B cell (primary cell): Measurements from ENCODE around the gene FARP1. TPM values are rescaled to one million over a fixed set of nuclear protein-coding genes. Genes with fewer than 3 reads are reported as not detected.

Experiments used
- ATAC-seq: fragments of 200-7000 bp; cut with Tn5 transposase; one replicate; pipeline ENCODE4 v1.10.0; 2021; ENCODE audit warnings: low read depth, mild to moderate bottlenecking, moderate number of reproducible peaks, moderate library complexity
- CTCF ChIA-PET: fragments of 350-600 bp; sonication (Branson Sonifier 250); formaldehyde crosslinking; loops from one replicate; lab custom pipeline; 2021; ENCODE audit warnings: antibody characterized with exemption, inconsistent platforms; lab: Charles Lee
- POLR2A ChIA-PET: fragments of 350-600 bp; sonication (Branson Sonifier 250); formaldehyde crosslinking; loops from one replicate; lab custom pipeline; 2021; ENCODE audit warnings: antibody characterized with exemption; lab: Charles Lee
- DNase-seq: peaks from one replicate; pipeline ENCODE4 v3.0.0; 2013
- H2AFZ ChIP-seq: 2 replicates; pipeline ENCODE4 v1.6.1; 2012; ENCODE audit warnings: mild to moderate bottlenecking, low read depth, low read length; ENCODE audit not compliant: insufficient read depth, poor library complexity, severe bottlenecking
- H3K27ac ChIP-seq, 2 donors: 1 replicate in 1 of 2; 2 replicates in 1 of 2; pipeline ENCODE4 v1.5.1; 2012 to 2013; ENCODE audit warnings: low read length in 2 of 2, mild to moderate bottlenecking in 2 of 2, moderate library complexity in 1 of 2
- H3K27me3 ChIP-seq, 4 experiments: fragments of 200-600 bp in 1 of 4; sonication (generic) in 1 of 4; replicated peaks in 1 of 4; 1 replicate in 2 of 4; 2 replicates in 2 of 4; pipeline versions ENCODE4 v1.6.1 to v1.7.0; 2013 to 2016; ENCODE audit warnings: low read length in 3 of 4, mild to moderate bottlenecking in 2 of 4, mixed read lengths in 1 of 4, moderate library complexity in 1 of 4; ENCODE audit not compliant: insufficient read depth in 4 of 4, control insufficient read depth in 3 of 4; ENCODE audit errors: control extremely low read depth in 1 of 4
- H3K36me3 ChIP-seq, 2 experiments: replicated peaks in 1 of 2; 1 replicate in 1 of 2; 2 replicates in 1 of 2; pipeline versions ENCODE4 v1.6.1 to v1.7.1; 2013; ENCODE audit warnings: low read length in 1 of 2; ENCODE audit not compliant: insufficient read depth in 2 of 2, control insufficient read depth in 1 of 2; ENCODE audit errors: control extremely low read depth in 1 of 2, extremely low read depth in 1 of 2
- H3K4me1 ChIP-seq, 2 donors: fragments of 200-600 bp in 1 of 2; sonication (generic) in 1 of 2; 1 replicate in 1 of 2; 2 replicates in 1 of 2; pipeline versions ENCODE4 v1.5.1 to v1.6.1; 2013 to 2017; ENCODE audit warnings: low read length in 2 of 2; ENCODE audit not compliant: control insufficient read depth in 2 of 2, insufficient read depth in 2 of 2
- H3K4me2 ChIP-seq: replicated peaks from 2 replicates; pipeline ENCODE3; 2012; ENCODE audit warnings: mild to moderate bottlenecking, low read depth, low read length; ENCODE audit not compliant: poor library complexity, severe bottlenecking
- H3K4me3 ChIP-seq, 5 experiments: fragments of 200-600 bp in 1 of 5; sonication (generic) in 1 of 5; 1 replicate in 3 of 5; 2 replicates in 2 of 5; pipeline versions ENCODE4 v1.5.1 to v1.7.0; 2011 to 2016; ENCODE audit warnings: low read length in 4 of 5, mild to moderate bottlenecking in 4 of 5, low read depth in 2 of 5, control low read depth in 1 of 5, moderate library complexity in 1 of 5; ENCODE audit not compliant: insufficient read depth in 1 of 5; ENCODE audit errors: control extremely low read depth in 1 of 5, extremely low read depth in 1 of 5
- H3K79me2 ChIP-seq: fragments of 200-600 bp; sonication (generic); one replicate; pipeline ENCODE4 v1.6.0; 2016; ENCODE audit warnings: low read length; ENCODE audit not compliant: control insufficient read depth, insufficient read depth
- H3K9ac ChIP-seq: fragments of 200-600 bp; sonication (generic); 2 replicates; pipeline ENCODE4 v1.6.1; 2017; ENCODE audit warnings: mild to moderate bottlenecking, low read length, moderate library complexity
- H3K9me3 ChIP-seq, 3 donors: one replicate each; pipeline versions ENCODE4 v1.6.1 to v1.7.1; 2013; ENCODE audit warnings: low read length in 2 of 3; ENCODE audit not compliant: control insufficient read depth in 2 of 3, insufficient read depth in 1 of 3; ENCODE audit errors: control extremely low read depth in 1 of 3
- H4K20me1 ChIP-seq: 2 replicates; pipeline ENCODE4 v1.6.0; 2012; ENCODE audit warnings: mild to moderate bottlenecking, low read length; ENCODE audit not compliant: insufficient read depth, control insufficient read depth, poor library complexity, severe bottlenecking
- H3K27ac Mint-ChIP-seq: one replicate; pipeline ENCODE4 v1.8.0; 2021; ENCODE audit warnings: mixed read lengths
- H3K27me3 Mint-ChIP-seq: one replicate; pipeline ENCODE4 v1.8.0; 2021; ENCODE audit warnings: mixed read lengths
- H3K4me1 Mint-ChIP-seq: one replicate; pipeline ENCODE4 v1.8.0; 2021; ENCODE audit warnings: mixed read lengths
- H3K4me3 Mint-ChIP-seq: one replicate; pipeline ENCODE4 v1.8.0; 2021; ENCODE audit warnings: mixed read lengths
- H3K9me3 Mint-ChIP-seq: one replicate; pipeline ENCODE4 v1.8.0; 2022; ENCODE audit warnings: mixed read lengths; ENCODE audit not compliant: insufficient read depth
- CTCF ChIP-seq: fragments of 200-600 bp; IDR thresholded peaks from one replicate; pipeline ENCODE4 v1.8.0; 2022; ENCODE audit warnings: antibody characterized with exemption, mild to moderate bottlenecking
- EZH2 ChIP-seq: IDR thresholded peaks from 2 replicates; pipeline ENCODE4 v1.6.1; 2012; ENCODE audit warnings: borderline replicate concordance, low read depth, mild to moderate bottlenecking, moderate library complexity, low read length; ENCODE audit not compliant: insufficient read depth, poor library complexity, severe bottlenecking
- WGBS: methylation state at CpG from one replicate; pipeline ENCODE4 v1.1.5; 2013; ENCODE audit warnings: missing lambda C conversion rate; ENCODE audit not compliant: insufficient coverage; 5-methylcytosine and 5-hydroxymethylcytosine counted together
- intact Hi-C: fragments of 100-400 bp; cut with micrococcal nuclease; formaldehyde crosslinking; loops from one replicate; pipeline ENCODE4 v1.10.0; 2022
- polyA plus RNA-seq: library from polyadenylated mRNA; depleted of rRNA; stranded (reverse); fragments of >200 nt; gene quantifications from 2 replicates; pipeline ENCODE4 v1.2.3, GENCODE V29; 2012
- total RNA-seq, 2 donors: library from RNA; stranded (reverse); fragments of 120-200 nt in 1 of 2; gene quantifications; 1 replicate in 1 of 2; 2 replicates in 1 of 2; pipeline versions ENCODE4 v1.2.3 to v1.2.4, GENCODE V29; 2013 to 2022

Gene FARP1
- total and polyA plus RNA-seq, 2 donors (not counting 1 experiment from before 2014, with no cell fraction given) = 0.15 to 1.5 TPM

- peaks cover 0 to 4% (median 0%) of the 10 kb centered on the region in 3 donors for H3K9me3 ChIP-seq
- DNase-seq = peak; percentile 20
- no peak for TF ChIP-seq EZH2
- no peak for TF ChIP-seq CTCF
- H3K9ac ChIP-seq = no peak overlapping the region
- CTCF ChIA-PET = interaction anchor here (0.5 to 4.8 kb wide), 3 partner anchors 60 to 171 kb away, joined by 3 to 40 read pairs (median 4); no protein-coding TSS in a partner anchor
- no peak for ATAC-seq
- Mint-ChIP-seq H3K4me3 (no peak overlapping the region), H3K4me1 (peaks cover 79% of the 10 kb centered on the region), H3K9me3 (no peaks in the 10 kb centered on the region), H3K27me3 (no peaks in the 10 kb centered on the region), H3K27ac (peak overlapping the region; percentile 75)
- POLR2A ChIA-PET = interaction anchor here (0.7 kb wide), 1 partner anchor 73 kb away, joined by 5 read pairs; no protein-coding TSS in a partner anchor
- no peak overlapping the region for H2AFZ ChIP-seq
- H3K27ac ChIP-seq = peak overlapping the region in 1 of 2 donors; percentile 18
- no peak overlapping the region for H3K4me2 ChIP-seq
- H3K4me1 ChIP-seq = peaks cover 40 to 65% of the 10 kb centered on the region in 2 donors
- no peak overlapping the region for H3K4me3 ChIP-seq
- H3K36me3 ChIP-seq = peaks cover 0 to 24% of the 10 kb centered on the region in 2 experiments
- peaks cover 95% of the 10 kb centered on the region for H3K79me2 ChIP-seq
- intact Hi-C loops = no loop called here
- H3K27me3 ChIP-seq = no peaks in the 10 kb centered on the region
- WGBS = 88% methylated on average over 10 of the region's 15 CpGs
- H4K20me1 ChIP-seq = peaks cover 98% of the 10 kb centered on the region
These were observed 338.3 kb downstream of the FARP1 start for GRCh38 chr13:98480915-98481877.
